Globus pallidus (tissue), 1 donor: ENCODE results near the gene CBX5.
"Not testable (repeated sequence)": the region's sequence is repeated elsewhere in the genome, so short reads cannot be mapped to it uniquely, and the experiment has no call there.

ENCODE experiments used
- DNase-seq: peaks from one replicate; pipeline ENCODE4 v3.0.0-alpha.2; 2015; ENCODE audit warnings: low spot score

Gene CBX5

GRCh38 chr12:54279632-54280467, at the start of gene CBX5:
Gene CBX5, minus strand, starts transcription at chr12:54280122. Its CDS starts 22,472 bp downstream, at chr12:54257650.
- peak; percentile 99 for DNase-seq

- DNase-seq: no peak
These were observed 48.8 kb upstream of the CBX5 start for GRCh38 chr12:54328595-54329337.

GRCh38 chr12:54325442-54326109, 45.7 kb upstream of the CBX5 start:
- not testable (repeated sequence) for DNase-seq

GRCh38 chr12:54324617-54325441, 44.9 kb upstream of the CBX5 start, which contains the start of gene COPZ1:
Gene COPZ1, plus strand, starts transcription at chr12:54325131. Its CDS starts 33 bp downstream, at chr12:54325164.
- DNase-seq: peak; percentile 99

- DNase-seq: no peak
These were observed 41.4 kb upstream of the CBX5 start for GRCh38 chr12:54321363-54321762.

GRCh38 chr12:54312309-54312708, 32.4 kb upstream of the CBX5 start:
- not testable (repeated sequence) for DNase-seq

GRCh38 chr12:54311051-54311450, 31.1 kb upstream of the CBX5 start:
- DNase-seq: no peak

- no peak for DNase-seq
These were observed 27.2 kb upstream of the CBX5 start for GRCh38 chr12:54306925-54307741.

- no peak for DNase-seq
These were observed 24.4 kb upstream of the CBX5 start for GRCh38 chr12:54304187-54304810.

- DNase-seq: no peak
These were observed 23.7 kb upstream of the CBX5 start for GRCh38 chr12:54303640-54304039.

GRCh38 chr12:54301428-54302048, 21.6 kb upstream of the CBX5 start:
- DNase-seq: no peak

- no peak for DNase-seq
These were observed 21.0 kb upstream of the CBX5 start, which contains the start of gene NFE2 for GRCh38 chr12:54300732-54301427. Gene NFE2, minus strand, starts transcription at chr12:54301015. Its CDS starts 5,767 bp downstream, at chr12:54295248.

- no peak for DNase-seq
These were observed 20.4 kb upstream of the CBX5 start for GRCh38 chr12:54300225-54300731.

- no peak for DNase-seq
These were observed 19.7 kb upstream of the CBX5 start for GRCh38 chr12:54299515-54300224.

- DNase-seq: no peak
These were observed 19.0 kb upstream of the CBX5 start for GRCh38 chr12:54298904-54299303.

- no peak for DNase-seq
These were observed 16.6 kb upstream of the CBX5 start for GRCh38 chr12:54296393-54297099.

GRCh38 chr12:54294953-54295566, 15.1 kb upstream of the CBX5 start:
- no peak for DNase-seq
